IPS-NIHi11 (cell line): ENCODE measurements around the gene GJC2.
"Not testable (repeated sequence)": the region's sequence is repeated elsewhere in the genome, so short reads cannot be mapped to it uniquely, and the experiment has no call there.

Source experiments
- DNase-seq: peaks from one replicate; pipeline ENCODE4 v3.0.0; 2012; ENCODE audit warnings: mixed read lengths, low spot score

The GJC2 gene

GRCh38 chr1:228173528-228174481, 24.1 kb downstream of the GJC2 start:
- peak; percentile 78 for DNase-seq

GRCh38 chr1:228174482-228175315, 25.0 kb downstream of the GJC2 start:
- DNase-seq: peak; percentile 91

DNA sequence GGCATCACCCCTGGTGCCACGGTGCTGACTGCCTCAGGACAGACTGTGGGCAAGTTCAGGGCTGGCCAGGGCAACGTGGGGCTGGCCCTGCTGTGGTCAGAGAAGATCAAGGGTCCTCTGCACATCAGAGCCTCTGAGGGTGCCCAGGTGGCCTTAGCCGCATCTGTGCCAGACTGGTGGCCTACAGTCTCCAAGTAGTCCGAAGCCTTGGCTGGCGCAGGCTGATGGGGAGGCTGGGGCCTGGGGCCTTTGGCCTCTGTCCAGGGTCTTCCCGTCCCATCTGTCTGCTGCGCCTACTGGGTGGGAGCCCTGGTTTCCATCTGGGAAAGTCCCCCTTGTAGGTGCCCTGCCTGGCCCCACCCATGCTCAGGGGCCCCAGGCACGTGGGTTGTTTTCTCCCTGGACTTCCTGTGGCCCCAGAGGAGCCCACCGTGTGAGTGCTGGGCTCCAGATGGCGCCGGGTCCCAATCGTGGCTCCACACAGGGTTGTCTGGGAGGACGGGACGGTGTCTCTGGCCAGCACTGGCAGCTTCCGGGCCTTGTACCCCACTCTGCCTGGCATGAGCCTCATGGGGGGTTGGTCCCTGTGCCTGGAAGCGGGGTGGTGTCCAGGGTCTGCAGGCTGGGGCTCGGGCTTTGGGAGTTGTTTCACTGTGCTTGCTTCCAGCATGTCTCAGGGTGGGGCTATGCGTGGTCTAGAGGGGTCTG, 25.7 kb downstream of the GJC2 start:
- no peak for DNase-seq

- DNase-seq: no peak
Observed at GRCh38 chr1:228176024-228176395, 26.3 kb downstream of the GJC2 start.

GRCh38 chr1:228176461-228177182, 26.9 kb downstream of the GJC2 start:
- no peak for DNase-seq

DNA sequence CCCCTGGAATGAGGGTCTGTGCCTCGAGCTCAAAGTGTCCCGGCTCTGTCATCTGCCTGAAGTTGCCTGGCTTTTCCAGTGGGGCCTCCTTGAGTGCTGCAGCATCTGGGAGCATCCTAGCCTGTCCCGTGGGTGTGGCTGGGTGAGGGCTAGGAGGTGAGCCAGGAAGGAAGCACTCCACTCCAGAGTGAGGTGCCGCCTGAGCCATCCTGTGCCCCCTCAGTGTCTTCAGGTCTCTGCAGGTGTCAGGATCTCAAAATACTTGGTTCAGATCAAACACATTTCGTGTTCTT, 27.4 kb downstream of the GJC2 start:
- DNase-seq: no peak

DNA sequence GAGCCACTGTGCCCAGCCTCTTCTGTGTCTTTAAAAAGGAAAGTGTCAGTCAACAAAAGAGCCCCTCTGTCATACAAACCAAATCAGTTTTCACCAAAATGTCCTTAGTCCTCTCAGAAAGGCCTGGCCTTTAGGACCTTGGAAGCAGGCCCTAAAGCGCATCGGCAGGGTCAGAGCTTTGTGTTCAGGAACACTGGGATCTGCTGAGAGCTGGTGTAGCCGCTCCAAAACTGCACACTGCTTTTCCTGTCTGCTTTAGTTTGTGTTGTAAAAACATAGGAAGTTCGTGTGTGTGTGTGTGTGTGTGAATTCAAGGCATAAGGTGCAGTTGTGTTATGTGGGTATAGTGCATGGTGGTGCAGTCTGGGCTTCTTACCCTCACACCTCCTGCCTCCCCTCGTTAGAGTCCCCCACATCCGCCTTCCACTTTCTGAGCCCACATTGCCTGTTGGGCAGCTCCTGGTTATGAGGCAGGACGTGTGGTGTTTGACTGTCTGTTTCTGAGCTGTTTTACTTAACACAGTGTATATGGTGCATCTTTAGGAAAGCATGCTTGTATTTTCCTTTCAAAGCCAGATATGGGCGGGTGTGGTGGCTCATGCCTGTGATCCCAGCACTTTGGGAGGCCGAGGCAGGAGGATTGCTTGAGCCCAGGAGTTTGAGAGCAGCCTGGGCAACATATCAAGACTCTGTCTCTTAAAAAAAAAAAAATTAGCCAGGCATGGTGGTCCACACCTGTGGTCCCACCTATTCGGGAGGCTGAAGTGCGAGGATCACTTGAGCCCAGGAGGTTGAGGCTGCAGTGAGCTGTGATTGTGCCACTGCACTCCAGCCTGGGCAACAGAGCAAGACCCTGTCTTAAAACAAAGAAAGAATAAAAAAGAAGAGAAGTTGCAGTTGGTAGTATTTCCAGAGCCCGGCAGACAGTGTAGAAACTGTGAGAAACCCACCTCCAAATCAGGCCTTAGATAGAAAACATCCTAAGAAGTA, 28.3 kb downstream of the GJC2 start:
- no peak for DNase-seq

DNA sequence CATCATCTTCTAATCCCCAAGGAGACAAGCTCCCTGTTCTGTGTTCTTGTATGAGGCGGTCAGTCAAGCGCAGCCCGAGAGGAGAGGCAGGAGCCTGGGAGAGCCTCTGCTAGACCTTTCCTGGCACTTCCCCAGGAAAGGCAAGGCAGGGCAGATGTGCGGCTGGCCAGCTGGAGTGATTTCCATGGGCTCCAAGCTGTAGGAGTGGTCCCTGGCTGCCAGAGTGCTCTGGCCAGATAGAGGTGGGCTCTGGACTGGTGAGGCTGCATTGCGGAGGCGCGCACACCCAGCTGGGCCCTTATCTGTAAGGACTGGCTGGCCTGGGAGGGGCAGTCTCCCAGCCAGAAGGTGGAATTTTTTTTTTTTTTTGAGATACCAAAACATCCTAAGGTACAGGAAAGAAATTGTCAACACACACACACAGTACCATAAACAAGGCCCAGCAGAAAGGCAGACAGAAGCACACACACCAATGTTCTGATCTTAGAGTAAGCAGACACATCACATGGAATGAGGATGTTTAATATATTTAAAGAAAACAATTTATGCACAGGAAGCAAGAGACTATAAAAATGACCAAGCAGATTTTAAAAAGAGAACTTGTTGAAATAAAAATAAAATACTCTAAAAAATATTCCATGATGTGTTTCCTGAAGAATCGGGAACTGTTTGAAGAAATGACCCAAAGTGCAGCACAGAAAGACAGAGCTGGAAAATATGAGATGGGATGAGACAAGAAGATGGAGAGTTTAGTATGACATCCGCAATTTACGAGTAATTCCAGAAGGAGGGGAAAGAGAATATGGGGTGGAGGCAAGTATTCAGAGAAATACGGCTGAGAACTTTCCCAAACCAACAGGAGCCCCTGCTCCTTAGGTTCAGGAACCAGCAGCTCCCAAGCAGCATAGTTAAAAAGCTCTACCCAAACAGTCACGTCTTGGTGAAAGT, 29.3 kb downstream of the GJC2 start:
- DNase-seq: no peak

DNA sequence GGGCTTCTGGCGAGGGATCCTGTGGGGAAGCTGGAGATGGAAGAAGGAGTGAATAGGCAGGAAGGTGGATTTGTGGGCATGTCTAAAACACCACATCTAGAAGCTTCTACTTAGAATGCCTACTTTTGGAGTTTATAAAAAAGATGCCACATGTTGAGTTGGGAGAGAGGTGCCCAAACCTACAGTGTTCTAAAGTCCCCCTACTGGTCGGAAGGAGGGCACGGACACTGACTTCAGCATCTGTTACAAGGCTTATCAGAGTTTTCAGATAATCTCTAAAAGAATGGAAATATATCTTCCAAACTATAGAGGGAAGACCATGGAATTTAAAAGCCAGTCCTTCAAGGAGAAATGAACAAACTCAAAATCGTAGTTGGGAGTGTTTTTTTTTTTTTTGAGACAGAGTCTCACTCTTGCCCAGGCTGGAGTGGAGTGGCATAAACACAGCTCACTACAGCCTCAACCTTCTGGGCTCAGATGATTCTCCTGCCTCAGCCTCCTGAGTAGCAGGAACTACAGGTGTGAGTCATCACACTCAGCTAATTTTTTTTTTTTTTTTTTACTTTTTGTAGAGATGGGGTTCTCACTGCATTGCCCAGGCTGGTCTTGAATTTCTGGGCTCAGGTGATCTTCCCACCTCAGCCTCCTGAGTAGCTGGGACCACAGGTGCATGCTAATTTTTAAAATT, 30.7 kb downstream of the GJC2 start:
- no peak for DNase-seq

- no peak for DNase-seq
Observed at GRCh38 chr1:228180959-228181644, 31.4 kb downstream of the GJC2 start.

DNA sequence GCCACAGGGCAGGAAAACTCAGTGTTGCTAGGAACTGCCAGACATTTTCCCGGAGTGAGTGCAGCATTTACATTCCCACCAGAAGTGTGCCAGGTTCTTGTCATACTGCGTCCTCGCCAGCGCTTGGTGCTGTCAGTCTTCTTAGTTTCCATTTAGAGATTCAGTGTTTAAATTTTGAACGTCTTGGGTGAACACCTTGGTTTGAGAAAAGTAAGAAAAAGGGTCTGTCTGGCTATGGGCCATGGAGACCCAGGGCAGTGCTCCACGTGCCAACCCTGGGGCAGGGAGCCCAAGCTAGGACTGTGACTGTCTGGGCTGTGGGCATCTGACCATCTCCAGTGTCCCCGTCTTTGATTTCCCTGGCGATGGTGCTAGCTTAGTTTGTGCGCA, 31.9 kb downstream of the GJC2 start:
- no peak for DNase-seq

DNA sequence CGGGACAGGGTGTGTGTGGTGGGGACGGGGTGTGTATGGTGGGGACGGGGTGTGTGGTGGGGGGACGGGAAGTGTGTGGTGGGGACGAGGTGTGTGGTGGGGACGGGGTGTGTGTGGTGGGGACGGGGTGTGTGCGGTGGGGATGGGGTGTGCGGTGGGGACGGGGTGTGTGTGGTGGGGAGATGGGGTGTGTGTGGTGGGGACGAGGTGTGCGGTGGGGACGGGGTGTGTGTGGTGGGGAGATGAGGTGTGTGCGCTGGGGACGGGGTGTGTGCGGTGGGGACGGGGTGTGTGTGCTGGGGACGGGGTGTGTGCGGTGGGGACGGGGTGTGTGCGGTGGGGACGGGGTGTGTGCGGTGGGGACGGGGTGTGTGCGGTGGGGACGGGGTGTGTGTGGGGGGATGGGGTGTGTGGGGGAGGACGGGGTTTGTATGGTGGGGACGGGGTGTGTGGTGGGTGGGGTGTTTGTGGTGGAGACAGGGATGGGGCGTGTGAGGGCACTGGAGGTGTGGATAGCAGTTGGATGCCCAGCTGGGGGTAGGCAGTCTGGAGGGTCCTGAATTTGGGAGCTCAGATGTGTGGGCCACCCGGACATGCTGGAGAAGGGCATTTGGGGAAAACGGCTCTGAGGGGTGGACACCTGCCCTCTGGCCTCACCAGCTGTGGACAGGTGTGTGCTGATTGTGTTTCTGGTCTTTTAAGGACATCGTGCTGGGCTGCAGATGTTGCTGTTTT, 32.7 kb downstream of the GJC2 start:
- DNase-seq: no peak

GRCh38 chr1:228184152-228184551, 34.4 kb downstream of the GJC2 start:
- no peak for DNase-seq

DNA sequence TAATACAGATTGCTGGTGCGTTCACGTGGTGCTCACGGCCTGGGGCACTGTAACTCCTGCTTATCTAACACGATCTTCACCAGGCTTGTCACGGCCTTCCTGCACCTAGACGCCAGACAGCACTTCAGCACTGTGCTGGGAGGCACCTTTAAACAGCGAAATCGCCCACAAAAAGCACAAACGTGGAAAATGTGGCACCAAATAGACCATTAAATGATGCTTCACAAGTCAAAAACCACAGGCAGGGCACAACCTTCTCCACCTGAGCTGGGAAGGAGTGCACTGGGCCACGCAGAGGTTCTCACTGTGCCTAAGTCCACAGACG, 35.9 kb downstream of the GJC2 start:
- DNase-seq: no peak

DNA sequence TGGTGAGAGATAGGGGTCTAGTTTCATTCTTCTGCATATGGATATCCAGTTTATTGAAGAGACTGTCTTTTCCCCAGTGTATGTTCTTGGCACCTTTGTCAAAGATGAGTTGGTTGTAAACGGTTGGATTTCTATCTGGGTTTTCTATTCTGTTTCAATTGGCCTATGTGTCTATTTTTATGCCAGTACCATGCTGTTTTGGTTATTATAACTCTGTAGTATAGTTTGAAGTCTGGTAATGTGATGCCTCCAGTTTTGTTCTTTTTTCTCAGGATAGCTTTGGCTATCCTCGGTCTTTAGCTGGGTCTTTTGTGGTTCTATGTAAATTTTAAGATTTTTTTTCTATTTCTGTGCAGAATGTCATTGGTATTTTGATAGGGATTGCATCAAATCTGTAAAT, 38.5 kb downstream of the GJC2 start:
- DNase-seq: not testable (repeated sequence)

DNA sequence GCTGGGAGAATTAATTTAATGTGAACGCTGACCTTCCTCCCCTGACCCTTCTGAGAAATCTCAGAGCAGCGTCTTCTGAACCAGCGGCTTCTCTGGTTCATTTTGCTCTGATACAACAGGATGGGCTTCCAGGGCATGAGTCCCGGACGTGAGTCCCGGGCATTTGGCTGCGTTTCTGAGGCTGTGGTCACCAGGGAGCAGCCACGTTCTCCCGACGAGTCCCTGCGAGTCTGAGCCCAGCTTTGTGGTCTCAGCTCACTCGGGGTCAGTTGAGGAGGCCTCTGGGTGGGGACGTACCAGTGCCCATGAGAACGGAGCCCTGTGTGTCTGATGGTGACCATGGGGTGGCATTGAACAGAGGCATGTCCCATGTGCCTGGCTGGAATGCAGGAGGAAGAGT, 40.5 kb downstream of the GJC2 start:
- no peak for DNase-seq

DNA sequence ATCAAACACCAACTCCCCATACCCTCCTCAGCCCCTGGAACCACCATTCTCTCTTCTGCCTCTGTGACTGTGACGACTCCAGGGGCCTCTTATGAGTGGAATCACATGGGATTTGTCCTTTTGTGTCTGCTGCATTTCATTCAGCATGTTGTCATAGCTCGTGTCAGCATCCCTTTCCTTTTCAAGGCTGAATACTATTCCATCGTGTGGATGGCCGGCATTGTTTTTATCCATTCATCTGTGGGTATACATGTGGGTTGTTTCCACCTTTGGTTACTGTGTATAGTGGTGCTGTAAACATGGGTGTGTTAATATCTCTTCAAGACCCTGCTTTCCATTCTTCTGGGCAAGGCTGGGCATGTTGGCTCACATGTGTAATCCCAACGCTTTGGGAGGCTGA, 41.0 kb downstream of the GJC2 start:
- no peak for DNase-seq

- no peak for DNase-seq
Observed at GRCh38 chr1:228194436-228194835, 44.7 kb downstream of the GJC2 start.
